Fibroblast of skin of left quadriceps (primary cell): Measurements from ENCODE around the gene UBE4B.
"Not testable (repeated sequence)": the region's sequence is repeated elsewhere in the genome, so short reads cannot be mapped to it uniquely, and the experiment has no call there.

ENCODE experiments used
- DNase-seq, 2 experiments: peaks; one replicate each; pipeline ENCODE4 v3.0.0-alpha.2; 2013; ENCODE audit warnings: low read depth in 2 of 2

The UBE4B gene

GRCh38 chr1:10210841-10211804, 178.4 kb downstream of the UBE4B start:
- peak; percentile 54 to 60 for DNase-seq

- DNase-seq = no peak
Observed at GRCh38 chr1:10211805-10212410, 179.2 kb downstream of the UBE4B start.

GRCh38 chr1:10212476-10212875, 179.7 kb downstream of the UBE4B start:
- no peak for DNase-seq

- DNase-seq = no peak
Observed at GRCh38 chr1:10213186-10213705, 180.5 kb downstream of the UBE4B start.

- no peak for DNase-seq
Observed at GRCh38 chr1:10216090-10216749, 183.5 kb downstream of the UBE4B start.

GRCh38 chr1:10217748-10218441, 185.1 kb downstream of the UBE4B start:
- no peak for DNase-seq

- no peak for DNase-seq
Observed at GRCh38 chr1:10220200-10220599, 187.4 kb downstream of the UBE4B start.

- not testable (repeated sequence) for DNase-seq
Observed at GRCh38 chr1:10220657-10221056, 187.9 kb downstream of the UBE4B start.

- no peak for DNase-seq
Observed at GRCh38 chr1:10225573-10225972, 192.8 kb downstream of the UBE4B start.

GRCh38 chr1:10228528-10228927, 195.8 kb downstream of the UBE4B start:
- no peak for DNase-seq

- no peak for DNase-seq
Observed at GRCh38 chr1:10229903-10230302, 197.1 kb downstream of the UBE4B start.
